A549 treated with AZD2906 at 1 μM for 4 hours (cell line): ENCODE data around the gene SCP2. TPM values are rescaled to one million over a fixed set of nuclear protein-coding genes. Genes with fewer than 3 reads are reported as not detected.

Experiments
- total RNA-seq: library from RNA; stranded (reverse); fragments of 200-300 nt; extraction: Qiagen RNA extraction; gene quantifications from 5 replicates; pipeline ENCODE4 v1.2.3, GENCODE V29; 2022

SCP2 gene
- total RNA-seq = 44.5 to 64.8 TPM (median 44.9 TPM) in 5 replicates

GRCh38 chr1:52927212-52928014 is at the start of gene SCP2:
SCP2 (plus strand) TSS chr1:52927276; CDS start chr1:52927397, 121 bp downstream.

GRCh38 chr1:53061859-53062707 is 135.0 kb downstream of the SCP2 start, which contains the start of gene PODN:
PODN (plus strand) TSS chr1:53062213; CDS start chr1:53069856, 7,643 bp downstream.

Other genes starting within 250 kb of the SCP2 start
- gene COA7, start 228.9 kb upstream of the SCP2 start, total RNA-seq = 21.6 to 29.3 TPM (median 26.1 TPM) in 5 replicates
- gene ZYG11B, start 200.8 kb upstream of the SCP2 start, total RNA-seq = 4.8 to 7.0 TPM (median 5.9 TPM) in 5 replicates
- gene ZYG11A, start 84.5 kb upstream of the SCP2 start, total RNA-seq = 2.3 to 2.7 TPM (median 2.6 TPM) in 5 replicates
- 8.6 to 12.6 TPM (median 10.6 TPM) in 5 replicates for gene ECHDC2, start 5.5 kb upstream of the SCP2 start, total RNA-seq
- 0.02 TPM in 1 of 5 replicates, not detected in the others for gene PODN, start 134.9 kb downstream of the SCP2 start, total RNA-seq
- 0.03 TPM in 1 of 5 replicates, not detected in the others for gene SLC1A7, start 215.4 kb downstream of the SCP2 start, total RNA-seq